HG03045 (cell line): ENCODE measurements around the gene COL19A1.
"Not testable (repeated sequence)": the region's sequence is repeated elsewhere in the genome, so short reads cannot be mapped to it uniquely, and the experiment has no call there.

Experiments
- ATAC-seq: cut with Tn5 transposase; IDR thresholded peaks from one replicate; pipeline ENCODE4 v1.9.1; 2021; ENCODE audit warnings: mild to moderate bottlenecking, moderate library complexity; ENCODE audit not compliant: unreplicated experiment

COL19A1 gene

DNA sequence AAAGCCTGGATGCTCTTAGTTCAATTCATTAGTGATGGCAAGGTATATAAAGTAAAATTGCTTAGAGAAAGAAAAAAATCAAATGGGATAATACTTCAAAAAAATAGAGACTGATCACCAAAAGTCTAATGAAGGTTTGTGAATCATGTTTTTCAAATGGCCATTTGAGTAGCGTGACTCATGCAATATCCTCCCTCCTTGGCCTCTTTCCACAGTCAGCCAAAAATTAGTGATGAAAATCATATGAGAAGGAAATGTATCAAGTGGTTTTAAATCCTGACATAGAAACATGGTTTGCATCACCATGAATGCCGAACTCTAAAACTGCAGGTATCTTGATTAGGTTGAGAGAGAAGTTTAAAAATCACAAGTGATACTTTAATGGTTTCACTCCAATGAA lies 1.2 kb upstream of the COL19A1 start:
- ATAC-seq = no peak

DNA sequence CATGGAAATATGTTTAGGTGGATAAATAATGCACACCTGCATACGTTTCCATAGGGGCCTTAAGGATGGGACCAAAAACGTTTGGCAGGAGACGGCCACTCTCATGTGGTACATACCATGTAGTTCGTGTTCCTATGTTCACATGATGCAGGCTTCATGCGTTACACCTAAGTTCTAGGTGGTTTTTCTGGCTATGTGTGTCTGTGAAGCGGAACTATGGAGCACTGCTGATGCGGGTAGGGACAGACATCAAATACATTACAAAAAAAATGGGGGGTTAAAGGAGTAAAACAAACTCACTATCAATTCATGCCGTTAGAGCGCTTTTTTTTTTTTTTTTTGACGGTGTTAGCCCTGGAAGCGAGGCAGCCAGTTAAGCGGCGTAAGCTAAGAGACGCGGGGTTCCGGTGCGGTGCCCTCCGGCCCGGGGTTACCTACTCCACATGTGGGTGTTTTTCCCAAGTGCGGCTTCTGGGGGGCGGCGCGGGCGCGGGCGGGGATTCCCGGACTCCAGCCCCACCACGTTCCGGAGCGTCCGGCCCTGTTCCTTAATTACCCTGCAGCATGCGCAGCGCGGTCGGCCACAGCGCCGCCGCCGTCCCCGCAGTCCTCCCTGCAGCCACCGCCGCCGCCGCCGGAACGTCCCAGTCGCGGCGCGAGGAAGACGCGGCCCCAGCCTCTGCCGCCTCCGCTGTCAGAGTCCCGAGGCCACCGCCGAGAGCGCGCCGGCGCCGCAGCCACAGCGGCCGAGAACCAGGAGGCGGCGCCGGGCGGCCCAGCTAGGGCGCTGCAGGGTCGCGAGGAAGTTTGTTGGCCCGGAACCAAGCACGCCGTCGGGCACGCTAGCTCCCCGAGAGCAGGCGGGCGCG lies 648 bp downstream of the COL19A1 start:
- peak; percentile 77 for ATAC-seq

DNA sequence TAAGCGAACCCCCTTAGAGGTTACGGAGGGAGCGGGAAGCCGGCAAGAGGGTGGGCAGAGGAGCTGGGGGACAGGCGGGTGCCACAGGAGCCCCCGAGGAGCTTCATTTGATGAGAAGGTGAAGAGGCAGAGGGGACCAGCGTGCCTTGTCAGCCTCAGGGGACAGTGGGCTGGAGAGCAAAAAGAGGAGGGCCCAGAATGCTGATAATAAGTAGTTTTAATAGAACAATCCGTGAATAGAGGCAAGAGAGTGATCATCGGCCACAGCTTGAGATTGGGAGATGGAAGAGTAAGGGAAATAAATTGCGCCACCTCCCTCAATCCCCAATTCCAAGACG lies 1.3 kb downstream of the COL19A1 start:
- ATAC-seq = peak; percentile 20

DNA sequence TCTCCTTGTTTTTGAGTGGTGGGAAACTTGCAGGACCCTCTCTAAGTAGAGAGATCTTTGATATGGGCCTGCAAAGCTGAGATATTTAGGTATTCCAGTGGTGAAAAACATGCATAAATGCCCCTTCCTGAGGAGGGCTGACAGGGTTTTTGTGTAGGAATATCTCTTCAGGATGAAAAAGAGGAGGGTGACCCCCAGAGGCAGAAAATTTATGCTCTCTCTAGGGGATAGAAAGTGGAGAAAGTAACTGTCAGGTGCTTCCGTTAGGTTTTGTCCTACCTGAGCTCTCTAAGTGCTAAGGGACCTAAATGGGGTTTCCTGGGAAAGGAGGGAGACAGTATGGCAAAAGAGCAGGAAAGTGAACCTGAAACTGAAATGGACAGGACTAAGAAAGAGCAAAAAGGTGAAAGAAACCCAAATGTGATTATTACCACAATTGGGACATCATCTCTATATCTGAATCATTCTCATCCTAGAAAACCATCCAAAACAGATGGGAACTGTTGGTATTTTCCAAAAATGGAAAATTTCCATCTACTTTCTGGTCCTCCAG lies 2.0 kb downstream of the COL19A1 start:
- no peak for ATAC-seq

DNA sequence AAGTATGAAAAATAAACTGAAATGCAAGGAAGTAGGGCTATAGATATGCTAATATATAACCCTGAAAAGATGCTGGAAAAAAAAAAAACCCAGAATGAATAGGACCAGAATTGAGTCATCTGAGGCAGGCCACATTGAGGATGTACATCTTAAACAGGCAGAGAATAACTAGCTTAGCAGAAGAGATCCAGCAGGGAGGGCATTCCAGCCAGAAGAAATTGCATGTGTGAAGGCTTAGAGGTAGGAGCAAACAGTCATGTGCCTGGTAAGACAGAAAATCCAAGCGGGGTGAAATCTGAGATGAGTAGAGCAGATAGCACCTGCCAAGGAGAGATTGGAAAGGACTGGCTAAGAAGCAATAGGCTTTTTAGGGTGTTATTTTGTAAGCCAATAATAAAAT lies 2.6 kb downstream of the COL19A1 start:
- no peak for ATAC-seq

DNA sequence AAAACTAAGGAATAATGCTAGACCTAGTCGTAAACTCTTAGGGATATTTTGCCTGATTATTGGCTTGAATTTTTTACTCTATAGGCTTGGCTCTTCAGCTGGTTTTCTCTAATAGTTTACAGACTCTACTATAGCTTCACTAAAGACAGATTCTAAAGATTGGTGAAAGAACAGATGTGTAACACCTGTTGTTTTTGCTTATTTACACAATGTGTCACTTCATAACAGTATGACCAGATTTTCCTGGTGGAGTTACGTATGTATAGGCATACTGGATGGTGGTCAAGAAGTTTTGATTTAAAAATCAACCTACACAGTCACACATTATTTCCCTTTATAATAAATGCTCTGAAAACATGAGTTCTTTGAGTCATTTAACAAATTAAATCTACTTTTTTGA lies 4.8 kb downstream of the COL19A1 start:
- no peak for ATAC-seq

DNA sequence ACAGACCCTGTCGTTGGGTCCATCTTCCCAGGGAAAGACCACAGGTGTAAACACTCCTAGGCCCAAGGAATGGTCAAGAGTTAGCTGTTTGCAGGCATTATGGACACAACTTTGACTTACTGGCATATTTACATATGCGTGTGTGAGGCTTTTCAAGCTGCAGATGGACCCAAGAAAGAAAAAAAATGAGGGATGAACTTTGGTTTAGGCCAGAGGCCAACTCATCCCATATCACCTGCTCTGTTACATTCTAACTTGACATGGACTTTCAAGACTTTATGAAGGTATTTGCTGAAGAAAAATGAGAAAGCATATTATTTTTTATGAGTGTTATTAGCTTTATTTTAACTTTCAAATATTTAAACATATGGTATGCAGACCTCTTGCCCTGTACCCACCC lies 6.9 kb downstream of the COL19A1 start:
- ATAC-seq = no peak

DNA sequence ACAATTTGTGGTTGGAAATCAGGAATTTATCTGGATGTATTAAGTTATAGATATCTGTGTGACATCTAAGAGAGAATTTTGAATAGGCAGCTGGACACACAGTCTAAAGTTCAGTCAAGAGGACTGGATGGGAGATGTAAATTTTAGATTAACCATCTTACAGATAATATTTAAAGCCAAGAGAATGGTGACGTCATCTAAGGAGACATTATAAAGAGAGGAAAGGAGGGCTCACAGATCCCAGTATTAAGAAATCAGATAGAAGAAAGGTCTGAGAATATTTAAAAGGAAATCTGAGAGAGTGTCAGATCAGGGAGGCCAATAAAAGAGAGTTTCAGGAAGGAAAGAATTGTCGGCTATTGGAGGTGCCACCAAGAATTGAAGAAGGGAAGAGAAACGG lies 9.4 kb downstream of the COL19A1 start:
- no peak for ATAC-seq

DNA sequence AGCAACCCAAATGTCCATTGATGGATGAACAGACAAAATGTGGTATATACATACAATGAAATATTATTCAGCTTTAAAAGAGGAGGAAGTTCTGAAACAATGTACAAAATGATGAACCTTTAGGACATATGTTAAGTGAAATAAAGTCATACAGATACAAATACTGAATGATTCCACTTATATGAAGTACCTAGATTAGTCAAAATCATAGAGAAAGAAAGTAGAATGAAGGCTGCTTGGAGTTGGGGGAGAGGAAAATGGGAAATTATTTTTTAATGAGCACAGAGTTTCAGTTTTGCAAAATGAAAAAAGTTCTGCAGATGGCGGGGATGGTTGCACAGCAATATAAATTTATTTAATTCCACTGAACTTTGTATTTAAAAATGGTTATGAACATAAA lies 12.4 kb downstream of the COL19A1 start:
- no peak for ATAC-seq

DNA sequence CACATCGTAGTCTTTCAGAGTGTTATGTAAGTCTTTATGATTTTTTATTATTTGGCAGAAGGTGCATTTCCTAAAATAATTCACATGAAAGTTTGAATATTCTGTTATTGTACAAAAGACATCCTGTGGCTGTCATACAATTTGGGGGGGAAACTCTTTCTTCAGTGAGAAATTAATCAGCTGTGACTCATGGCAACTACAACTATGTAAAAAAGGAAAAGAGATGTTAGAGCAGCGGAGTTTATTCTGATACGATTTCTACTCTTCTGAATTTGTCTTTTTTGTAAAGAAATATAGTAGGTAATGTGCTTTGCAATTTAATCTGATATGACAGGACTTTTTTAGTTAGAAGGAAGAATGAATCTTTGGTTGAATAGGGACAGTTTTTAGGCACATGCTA lies 14.2 kb downstream of the COL19A1 start:
- no peak for ATAC-seq

DNA sequence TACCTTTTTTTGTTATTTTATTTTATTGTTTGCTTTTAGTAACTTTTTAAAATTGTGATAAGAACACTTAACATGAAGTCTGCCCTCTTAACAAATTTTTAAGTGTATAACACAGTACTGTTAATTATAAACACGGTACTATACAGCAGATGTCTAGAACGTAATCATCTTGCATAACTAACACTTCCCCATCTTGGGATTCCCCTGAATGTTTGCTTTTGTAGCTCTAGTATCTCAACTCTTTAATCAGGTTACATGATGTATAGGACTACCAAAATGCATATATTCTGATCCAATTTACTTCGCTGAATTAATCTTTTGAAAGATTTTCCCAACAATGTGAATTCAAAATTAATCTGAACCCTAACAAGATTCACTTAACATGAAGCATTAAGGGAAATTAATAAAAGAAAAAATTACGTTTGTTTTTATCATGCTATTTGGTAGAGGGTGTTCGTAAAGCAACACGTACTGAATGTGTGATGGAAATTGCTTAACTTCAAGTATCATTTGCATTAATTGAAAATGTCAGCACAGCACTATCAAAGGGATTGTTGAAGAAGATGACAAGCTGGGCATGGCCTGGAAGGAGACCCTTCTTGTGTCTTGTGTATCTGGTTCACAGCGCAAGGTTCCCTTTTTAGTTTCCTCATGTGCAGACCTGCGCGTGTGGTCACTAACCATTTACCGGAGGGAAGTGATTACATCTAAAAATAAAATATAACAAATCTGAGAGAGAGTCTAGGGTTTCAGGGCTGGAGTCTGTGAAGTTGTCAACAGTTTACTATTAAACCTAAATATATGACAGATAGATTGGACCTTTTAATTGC lies 15.2 kb downstream of the COL19A1 start:
- ATAC-seq = peak; percentile 80

DNA sequence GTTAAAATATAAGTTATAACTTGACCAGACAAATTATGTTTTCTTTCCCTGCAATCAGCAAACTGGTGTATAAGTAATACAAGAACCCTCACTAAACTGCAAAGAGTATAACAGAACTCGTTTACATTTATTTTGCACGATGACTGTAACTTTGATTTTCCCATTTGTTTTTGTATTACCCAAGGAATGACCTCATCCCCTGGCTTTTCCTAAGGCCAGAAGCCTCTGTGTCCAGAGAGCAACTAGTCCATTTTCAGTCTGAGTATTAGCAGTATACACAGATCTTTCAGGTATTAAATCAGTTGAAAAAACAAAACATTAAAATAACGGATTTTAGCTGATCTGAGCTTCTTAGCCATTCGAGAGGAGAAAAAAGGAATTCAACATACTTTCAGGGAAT lies 17.2 kb downstream of the COL19A1 start:
- ATAC-seq = no peak

DNA sequence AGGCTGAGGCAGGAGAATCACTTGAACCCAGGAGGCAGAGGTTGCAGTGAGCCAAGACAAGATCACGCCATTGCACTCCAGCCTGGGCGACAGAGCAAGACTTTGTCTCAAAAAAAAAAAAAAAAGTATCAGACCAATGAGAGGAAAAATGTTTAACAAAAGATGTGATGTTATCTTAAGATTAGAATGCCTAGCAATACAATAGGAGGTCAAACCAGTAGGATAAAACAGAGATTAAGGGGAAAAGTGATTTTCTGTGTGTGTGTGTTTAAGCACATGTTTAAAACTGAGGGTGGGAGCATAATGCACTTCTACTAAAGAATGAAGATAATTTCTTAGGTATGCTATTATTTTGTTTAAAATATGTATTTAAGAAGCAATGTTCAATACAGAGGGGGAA lies 17.9 kb downstream of the COL19A1 start:
- no peak for ATAC-seq

DNA sequence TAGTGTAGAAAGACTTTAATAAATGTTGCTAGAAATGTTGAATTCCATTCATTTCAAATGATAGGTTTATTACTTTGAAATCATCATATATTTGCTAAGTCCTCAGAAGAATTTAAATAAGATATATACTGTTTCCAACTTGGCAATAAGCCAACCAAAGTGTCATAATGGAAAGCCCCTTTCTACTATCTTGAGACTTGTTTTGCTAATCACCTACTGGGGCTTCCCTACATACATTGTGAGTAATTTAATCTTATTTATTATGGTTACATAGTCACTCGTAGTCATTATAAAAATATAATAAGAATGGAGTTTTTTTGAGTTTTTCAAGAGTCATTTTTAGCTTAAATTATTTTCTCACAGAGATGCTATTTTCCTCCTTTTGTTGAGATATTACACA lies 20.7 kb downstream of the COL19A1 start:
- peak; percentile 72 for ATAC-seq

DNA sequence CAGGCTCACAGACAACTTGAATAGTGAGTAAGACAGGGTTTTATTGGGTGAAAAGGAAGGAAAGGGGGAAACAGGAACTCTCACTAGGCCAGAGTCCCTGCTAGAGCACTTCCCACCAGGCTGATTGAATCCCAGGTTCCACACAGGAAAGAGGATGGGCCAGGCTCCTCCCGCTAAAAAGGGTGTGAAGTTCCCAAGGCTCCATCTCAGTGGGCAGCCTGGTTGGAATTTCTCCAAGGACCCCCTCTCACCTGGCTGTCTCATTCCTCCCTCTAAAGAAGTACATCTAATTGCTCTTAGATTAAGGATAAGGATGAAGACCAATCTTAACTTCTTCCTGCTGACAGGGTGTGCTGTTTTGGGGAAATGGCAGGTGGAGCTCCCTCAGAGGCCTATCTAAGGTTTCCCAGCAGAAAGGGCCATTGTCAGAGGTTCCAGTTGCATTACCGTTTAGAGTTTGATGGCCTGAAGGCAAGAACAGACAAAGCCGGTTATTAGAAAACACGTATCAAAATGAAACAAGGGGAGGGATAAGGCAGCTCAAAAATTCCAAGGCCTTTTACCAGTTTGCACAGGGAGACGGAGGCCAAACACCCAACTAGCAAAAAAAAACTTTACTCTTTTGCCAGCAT lies 21.5 kb downstream of the COL19A1 start:
- ATAC-seq = no peak

DNA sequence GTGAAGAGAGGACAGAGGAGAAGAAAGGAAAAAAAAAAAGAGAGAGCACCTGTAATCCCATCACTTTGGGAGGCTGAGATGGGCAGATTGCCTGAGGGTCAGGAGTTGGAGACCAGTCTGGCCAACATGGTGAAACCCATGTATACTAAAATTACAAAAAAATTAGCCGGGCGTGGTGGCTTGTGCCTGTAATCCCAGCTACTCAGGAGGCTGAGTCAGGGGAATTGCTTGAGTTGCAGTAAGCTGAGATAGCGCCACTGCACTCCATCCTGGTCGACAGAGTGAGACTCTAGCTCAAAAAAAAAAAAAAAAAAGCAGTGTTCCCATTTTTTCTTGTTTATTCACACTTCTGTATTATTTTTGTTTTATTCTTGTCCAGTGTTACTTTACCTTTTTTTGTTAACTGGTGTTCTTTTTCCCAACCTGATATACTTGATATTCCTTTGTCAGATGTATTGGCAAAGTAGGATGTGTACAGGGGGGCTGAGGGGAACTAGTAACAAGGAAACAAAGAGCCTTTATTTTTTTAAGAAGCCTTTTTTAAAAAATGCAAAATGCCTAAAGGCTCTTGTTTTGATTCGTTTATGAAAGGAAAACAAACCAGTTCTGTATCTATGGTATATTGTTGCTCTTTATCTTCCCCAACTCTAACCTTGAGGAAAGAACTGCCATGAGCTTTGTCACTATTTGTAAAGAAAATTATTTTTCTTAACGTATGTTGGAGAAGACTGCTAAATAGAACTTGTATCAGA lies 22.3 kb downstream of the COL19A1 start:
- ATAC-seq = no peak

DNA sequence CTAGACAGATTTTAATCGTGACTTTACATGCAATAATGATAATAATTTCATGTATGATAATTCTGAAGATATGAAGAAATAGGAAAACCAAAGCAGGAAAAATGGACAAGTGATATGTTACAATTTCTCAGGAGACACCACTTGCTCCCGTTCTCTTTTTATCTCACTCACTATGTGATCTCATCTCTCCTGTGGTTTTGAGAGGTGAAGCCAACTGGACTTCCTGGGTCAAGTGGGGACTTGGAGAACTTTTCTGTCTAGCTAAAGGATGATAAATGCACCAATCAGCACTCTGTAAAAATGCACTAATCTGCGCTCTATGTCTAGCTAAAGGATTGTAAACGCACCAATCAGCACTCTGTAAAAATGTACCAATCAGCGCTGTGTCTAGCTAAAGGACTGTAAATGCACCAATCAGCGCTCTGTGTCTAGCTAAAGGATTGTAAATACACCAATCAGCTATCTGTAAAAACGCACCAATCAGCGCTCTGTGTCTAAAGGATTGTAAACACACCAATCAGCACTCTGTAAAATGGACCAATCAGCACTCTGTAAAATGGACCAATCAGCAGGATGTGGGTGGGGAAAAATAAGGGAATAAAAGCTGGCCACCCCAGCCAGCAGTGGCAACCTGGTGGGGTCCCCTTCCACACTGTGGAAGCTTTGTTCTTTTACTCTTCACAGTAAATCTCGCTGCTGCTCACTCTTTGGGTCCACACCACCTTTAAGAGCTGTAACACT lies 23.0 kb downstream of the COL19A1 start:
- not testable (repeated sequence) for ATAC-seq

DNA sequence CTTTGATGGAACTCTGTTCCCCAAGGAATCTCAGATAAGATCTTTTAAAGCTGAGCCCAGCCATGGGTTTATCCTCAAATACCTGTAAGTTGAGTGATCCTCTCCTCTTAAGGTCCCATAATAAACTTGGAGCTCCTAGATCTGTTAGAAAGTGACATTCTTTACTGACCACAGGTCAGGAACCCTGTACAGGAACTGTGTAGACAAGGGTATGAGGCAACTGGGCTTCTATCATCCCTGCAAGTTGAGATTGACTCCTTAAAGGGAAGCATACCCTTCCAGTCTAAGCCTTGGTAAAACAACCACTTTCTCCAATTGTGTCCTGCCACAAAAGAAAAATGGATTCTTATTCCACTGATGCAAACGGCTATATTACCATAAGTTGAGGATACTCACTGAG lies 26.2 kb downstream of the COL19A1 start:
- ATAC-seq = not testable (repeated sequence)

DNA sequence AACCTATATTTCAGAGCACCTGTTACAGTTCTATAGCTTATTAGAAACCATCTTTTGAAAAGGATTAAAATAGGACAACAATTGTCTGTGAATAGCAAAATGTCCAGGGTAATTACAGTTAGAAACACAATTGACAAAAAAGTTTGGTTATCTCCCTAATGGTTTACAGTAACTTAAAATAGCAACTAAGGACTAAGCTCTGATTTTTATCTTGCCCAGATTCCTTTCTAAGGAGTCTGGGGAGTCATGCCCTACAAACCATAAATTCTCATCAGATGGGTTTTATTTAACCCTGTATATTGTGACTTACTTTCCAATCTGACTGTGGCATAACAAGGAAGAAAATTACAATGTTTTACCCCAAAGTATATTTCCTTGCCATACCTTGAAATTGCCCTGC lies 26.9 kb downstream of the COL19A1 start:
- not testable (repeated sequence) for ATAC-seq
